ENCODE data around the gene LENEP. TPM values are rescaled to one million over a fixed set of nuclear protein-coding genes. Genes with fewer than 3 reads are reported as not detected.
A peak's percentile ranks its signal among the peaks of the same experiment; 100 is the strongest.

The LENEP gene
- polyA plus RNA-seq, 1 donor (not counting 4 experiments of a cell fraction or from before 2014, with no cell fraction given): not detected

DNA sequence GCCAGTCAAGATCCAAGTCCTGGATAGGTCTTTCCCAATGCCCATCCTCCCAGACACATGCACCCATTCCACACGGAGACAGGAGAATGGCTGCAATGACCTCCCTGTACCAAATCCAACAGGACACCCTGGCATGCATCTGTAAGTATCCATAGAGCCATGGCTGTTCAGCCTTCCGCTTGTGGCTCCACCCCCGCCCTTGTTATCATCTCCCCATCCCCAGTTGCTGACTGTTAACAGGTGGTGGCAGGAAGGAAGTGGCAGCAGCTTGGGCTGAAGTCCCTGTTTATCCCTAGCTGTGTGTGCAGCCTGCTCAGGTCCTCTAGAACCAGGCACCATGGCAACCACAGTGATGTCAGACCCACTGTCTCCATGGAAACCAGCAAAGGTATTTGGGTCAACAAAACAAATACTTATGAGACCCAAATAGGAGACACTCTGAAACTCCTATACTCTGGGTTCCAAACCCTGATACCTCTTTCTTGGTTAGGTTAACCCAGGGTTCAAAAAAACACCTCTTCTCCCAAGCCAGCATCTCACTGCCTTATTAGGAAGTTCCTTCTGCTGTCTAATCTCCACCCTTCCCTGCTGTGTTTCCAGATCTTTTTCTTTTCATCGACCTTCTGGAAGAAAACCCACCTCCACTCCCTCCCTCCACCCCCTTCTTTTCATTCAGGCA is 38.2 kb upstream of the LENEP start:
- Histone ChIP-seq H3K36me3 (ENCODE audit: control insufficient read depth in 2 of 2, extremely low read depth in 1 of 2, insufficient read depth in 2 of 2, low read length in 2 of 2) (peaks cover 9 to 13% of the 10 kb centered on the region in 2 experiments), H3K79me2 (ENCODE audit: control insufficient read depth, insufficient read depth, low read length) (peaks cover 8% of the 10 kb centered on the region)
- DNase-seq (ENCODE audit: low read depth, low spot score): no peak

GRCh38 chr1:154955718-154956543 is 37.5 kb upstream of the LENEP start, which contains the start of gene PBXIP1:
Gene PBXIP1, minus strand, starts transcription at chr1:154956099. Its CDS starts 2,378 bp downstream, at chr1:154953721.
- Histone ChIP-seq H2AFZ (ENCODE audit: control insufficient read depth, low read length) (peak within 1 kb of the TSS; percentile 49), H3K4me1 (ENCODE audit: control insufficient read depth, extremely low read depth, insufficient read depth, low read length) (peaks cover 29% of the 10 kb centered on the region)
- peak; percentile 49 for FAIRE-seq

More for the DNA sequence above, 38.2 kb upstream of the LENEP start:
- no peaks in the 10 kb centered on the region for H3K27me3 ChIP-seq (ENCODE audit: control insufficient read depth, extremely low read depth, insufficient read depth, low read length)
- dilution Hi-C loops (cut with MboI; ENCODE audit: extremely low pct_ligation_motif_present, low sequenced_read_pairs): no loop called here
- no peak for TF ChIP-seq CTCF (optimal IDR thresholded peaks at IDR 0.05 in 1 of 3, IDR thresholded peaks at IDR 0.05 in 1 of 3, conservative IDR thresholded peaks at IDR 0.05 in 1 of 3; ENCODE audit: extremely low read depth in 1 of 3, insufficient read depth in 2 of 3, low read length in 3 of 3)
- no peak for TF ChIP-seq EZH2 (IDR thresholded peaks at IDR 0.05; ENCODE audit: low read length)
- peak overlapping the region; percentile 49 to 71 (median 58) for H3K4me3 ChIP-seq (ENCODE audit: control insufficient read depth in 2 of 3, extremely low read depth in 1 of 3, insufficient read depth in 2 of 3, low read depth in 1 of 3, low read length in 3 of 3)
- FAIRE-seq: no peak
- H3K4me1 ChIP-seq (ENCODE audit: control insufficient read depth, extremely low read depth, insufficient read depth, low read length): peaks cover 22% of the 10 kb centered on the region
- H3K9ac ChIP-seq (ENCODE audit: control insufficient read depth, extremely low read depth, insufficient read depth, low read length): peak overlapping the region; percentile 56
- H4K20me1 ChIP-seq (ENCODE audit: control insufficient read depth, extremely low read depth, insufficient read depth, low read length): no peaks in the 10 kb centered on the region
- H3K9me3 ChIP-seq (ENCODE audit: control insufficient read depth, low read depth, low read length): no peaks in the 10 kb centered on the region
- H3K4me2 ChIP-seq (ENCODE audit: control insufficient read depth, extremely low read depth, insufficient read depth, low read depth, low read length): peak overlapping the region; percentile 73
- no peaks in the 10 kb centered on the region for H3K9me1 ChIP-seq (ENCODE audit: control insufficient read depth, extremely low read depth, insufficient read depth, low read length)
- H3K27ac ChIP-seq (ENCODE audit: control insufficient read depth, insufficient read depth, low read length): no peak overlapping the region
- no peak overlapping the region for H2AFZ ChIP-seq (ENCODE audit: control insufficient read depth, low read length)

More at GRCh38 chr1:154955718-154956543, 37.5 kb upstream of the LENEP start, which contains the start of gene PBXIP1:
- Histone ChIP-seq H3K4me2 (ENCODE audit: control insufficient read depth, extremely low read depth, insufficient read depth, low read depth, low read length) (peak within 1 kb of the TSS; percentile 73), H4K20me1 (ENCODE audit: control insufficient read depth, extremely low read depth, insufficient read depth, low read length) (no peaks in the 10 kb centered on the region), H3K4me3 (ENCODE audit: control insufficient read depth in 2 of 3, extremely low read depth in 1 of 3, insufficient read depth in 2 of 3, low read depth in 1 of 3, low read length in 3 of 3) (peak within 1 kb of the TSS; percentile 49 to 71 (median 58)), H3K27ac (ENCODE audit: control insufficient read depth, insufficient read depth, low read length) (peak within 1 kb of the TSS; percentile 15), H3K27me3 (ENCODE audit: control insufficient read depth, extremely low read depth, insufficient read depth, low read length) (no peaks in the 10 kb centered on the region), H3K9ac (ENCODE audit: control insufficient read depth, extremely low read depth, insufficient read depth, low read length) (peak within 1 kb of the TSS; percentile 56), H3K9me3 (ENCODE audit: control insufficient read depth, low read depth, low read length) (no peaks in the 10 kb centered on the region), H3K79me2 (ENCODE audit: control insufficient read depth, insufficient read depth, low read length) (peaks cover 16% of the 10 kb centered on the region), H3K36me3 (ENCODE audit: control insufficient read depth in 2 of 2, extremely low read depth in 1 of 2, insufficient read depth in 2 of 2, low read length in 2 of 2) (peaks cover 6 to 13% of the 10 kb centered on the region in 2 experiments), H3K9me1 (ENCODE audit: control insufficient read depth, extremely low read depth, insufficient read depth, low read length) (no peaks in the 10 kb centered on the region)
- peak in 2 of 3 experiments; percentile 6 to 26 for TF ChIP-seq CTCF (optimal IDR thresholded peaks at IDR 0.05 in 1 of 3, IDR thresholded peaks at IDR 0.05 in 1 of 3, conservative IDR thresholded peaks at IDR 0.05 in 1 of 3; ENCODE audit: extremely low read depth in 1 of 3, insufficient read depth in 2 of 3, low read length in 3 of 3)
- no peak for TF ChIP-seq EZH2 (IDR thresholded peaks at IDR 0.05; ENCODE audit: low read length)
- dilution Hi-C loops (cut with MboI; ENCODE audit: extremely low pct_ligation_motif_present, low sequenced_read_pairs): no loop called here
- DNase-seq (ENCODE audit: low read depth, low spot score): no peak

Data from keratinocyte (primary cell).